ENCODE results near the gene RS1.

DNA sequence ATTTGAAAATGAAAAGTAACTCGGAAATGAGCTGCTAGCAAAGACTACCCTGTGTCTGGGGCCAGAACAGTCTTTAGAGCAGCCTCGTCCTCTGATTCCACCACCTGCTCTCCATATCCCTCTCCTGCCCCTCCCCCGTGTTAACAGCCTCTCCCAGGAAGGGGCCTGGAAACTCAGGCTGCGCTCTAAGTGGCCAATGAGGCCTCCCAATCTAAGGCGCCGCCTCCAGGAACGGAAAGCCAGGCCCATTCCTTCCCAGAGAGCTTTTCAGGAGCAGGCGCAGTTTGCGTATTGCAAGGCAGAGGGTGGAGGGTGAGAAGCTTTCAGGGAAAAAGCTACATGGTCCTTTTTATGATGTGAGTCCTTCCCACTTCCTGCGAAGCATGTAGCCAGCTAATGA lies 31.2 kb downstream of the RS1 start:
- TF ChIP-seq, protein P1, sequence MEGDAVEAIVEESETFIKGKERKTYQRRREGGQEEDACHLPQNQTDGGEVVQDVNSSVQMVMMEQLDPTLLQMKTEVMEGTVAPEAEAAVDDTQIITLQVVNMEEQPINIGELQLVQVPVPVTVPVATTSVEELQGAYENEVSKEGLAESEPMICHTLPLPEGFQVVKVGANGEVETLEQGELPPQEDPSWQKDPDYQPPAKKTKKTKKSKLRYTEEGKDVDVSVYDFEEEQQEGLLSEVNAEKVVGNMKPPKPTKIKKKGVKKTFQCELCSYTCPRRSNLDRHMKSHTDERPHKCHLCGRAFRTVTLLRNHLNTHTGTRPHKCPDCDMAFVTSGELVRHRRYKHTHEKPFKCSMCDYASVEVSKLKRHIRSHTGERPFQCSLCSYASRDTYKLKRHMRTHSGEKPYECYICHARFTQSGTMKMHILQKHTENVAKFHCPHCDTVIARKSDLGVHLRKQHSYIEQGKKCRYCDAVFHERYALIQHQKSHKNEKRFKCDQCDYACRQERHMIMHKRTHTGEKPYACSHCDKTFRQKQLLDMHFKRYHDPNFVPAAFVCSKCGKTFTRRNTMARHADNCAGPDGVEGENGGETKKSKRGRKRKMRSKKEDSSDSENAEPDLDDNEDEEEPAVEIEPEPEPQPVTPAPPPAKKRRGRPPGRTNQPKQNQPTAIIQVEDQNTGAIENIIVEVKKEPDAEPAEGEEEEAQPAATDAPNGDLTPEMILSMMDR (IDR thresholded peaks at IDR 0.05 in 2 of 3, conservative IDR thresholded peaks at IDR 0.05 in 1 of 3; ENCODE audit: control insufficient read depth in 2 of 3, extremely low read depth in 1 of 3, insufficient read depth in 1 of 3, low read depth in 3 of 3, low read length in 3 of 3), result no peak
- TF ChIP-seq, protein P2, sequence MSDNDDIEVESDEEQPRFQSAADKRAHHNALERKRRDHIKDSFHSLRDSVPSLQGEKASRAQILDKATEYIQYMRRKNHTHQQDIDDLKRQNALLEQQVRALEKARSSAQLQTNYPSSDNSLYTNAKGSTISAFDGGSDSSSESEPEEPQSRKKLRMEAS (IDR thresholded peaks at IDR 0.05; ENCODE audit: low read depth, low read length), result no peak
- no peak for TF ChIP-seq SP1 (IDR thresholded peaks at IDR 0.05; ENCODE audit: low read depth, low read length)

Measured in GM12878 (cell line).